MCF 10A (cell line): ENCODE data around the gene ZNF581. TPM values are rescaled to one million over a fixed set of nuclear protein-coding genes. Genes with fewer than 3 reads are reported as not detected.

Experiments
- BruUV-seq: library from RNA; stranded (reverse); fragments of 400-500 nt; replicated peaks from 2 replicates; lab custom pipeline; 2021; lab: Mats Ljungman, UMichigan
- CTCF ChIA-PET: fragments of 300-600 bp; sonication (Branson Sonifier 250); formaldehyde crosslinking; extraction: SDS; loops from one replicate; lab custom pipeline; 2021; ENCODE audit warnings: antibody characterized with exemption, inconsistent platforms; lab: Yijun Ruan, JAX
- POLR2A ChIA-PET: fragments of 300-600, 350-650 bp; sonication (Branson Sonifier 250); formaldehyde crosslinking; extraction: SDS; loops from one replicate; lab custom pipeline; 2020; ENCODE audit warnings: antibody characterized with exemption, inconsistent platforms; lab: Yijun Ruan, JAX
- DNase-seq: peaks from one replicate; pipeline ENCODE4 v3.0.0-alpha.2; 2018; ENCODE audit not compliant: unreplicated experiment
- H3K27ac Mint-ChIP-seq: one replicate; pipeline ENCODE4 v1.8.0; 2022; ENCODE audit warnings: mild to moderate bottlenecking, low read depth, mixed read lengths; ENCODE audit not compliant: unreplicated experiment
- H3K27me3 Mint-ChIP-seq: one replicate; pipeline ENCODE4 v1.8.0; 2022; ENCODE audit warnings: mixed read lengths; ENCODE audit not compliant: insufficient read depth, unreplicated experiment
- H3K36me3 Mint-ChIP-seq: one replicate; pipeline ENCODE4 v1.8.0; 2022; ENCODE audit warnings: mild to moderate bottlenecking, moderate library complexity, mixed read lengths; ENCODE audit not compliant: insufficient read depth, unreplicated experiment
- H3K4me1 Mint-ChIP-seq: one replicate; pipeline ENCODE4 v1.8.0; 2022; ENCODE audit warnings: mixed read lengths; ENCODE audit not compliant: insufficient read depth, unreplicated experiment
- H3K4me3 Mint-ChIP-seq: one replicate; pipeline ENCODE4 v1.8.0; 2022; ENCODE audit warnings: mild to moderate bottlenecking, moderate library complexity, mixed read lengths; ENCODE audit not compliant: unreplicated experiment
- H3K9me3 Mint-ChIP-seq: one replicate; pipeline ENCODE4 v1.8.0; 2022; ENCODE audit warnings: mixed read lengths; ENCODE audit not compliant: unreplicated experiment
- CTCF ChIP-seq: fragments of 200-600 bp; IDR thresholded peaks from one replicate; pipeline ENCODE4 v1.8.0; 2022; ENCODE audit warnings: antibody characterized with exemption, mild to moderate bottlenecking; ENCODE audit not compliant: unreplicated experiment
- intact Hi-C: fragments of 100-400 bp; cut with micrococcal nuclease; formaldehyde crosslinking; loops from 2 replicates; pipeline ENCODE4 v1.14.1; 2022
- total RNA-seq: library from RNA; stranded (reverse); gene quantifications from 2 replicates; pipeline ENCODE4 v1.2.3, GENCODE V29; 2022

The ZNF581 gene
- total RNA-seq, 1 experiment from 2014 or later, result 25.7 TPM

GRCh38 chr19:55655648-55656040 lies 12.2 kb downstream of the ZNF581 start:
- H3K27ac Mint-ChIP-seq, result peak overlapping the region; percentile 98
- intact Hi-C loops, result no loop called here
- H3K36me3 Mint-ChIP-seq, result peaks cover 21% of the 10 kb centered on the region
- peak overlapping the region; percentile 84 for H3K4me3 Mint-ChIP-seq
- H3K9me3 Mint-ChIP-seq, result no peaks in the 10 kb centered on the region
- CTCF ChIA-PET, result no interaction called here
- TSS peak; percentile 49 for BruUV-seq
- TF ChIP-seq CTCF, result no peak
- POLR2A ChIA-PET, result interaction anchor here (1.5 to 2.9 kb wide), 5 partner anchors 16 to 56 kb away, joined by 3 to 12 read pairs (median 7); partner anchors contain the start of genes FIZ1 and ZNF524
- peaks cover 29% of the 10 kb centered on the region for H3K4me1 Mint-ChIP-seq
- no peak for DNase-seq
- no peaks in the 10 kb centered on the region for H3K27me3 Mint-ChIP-seq

- Mint-ChIP-seq H3K4me3 (peak overlapping the region; percentile 84), H3K27ac (peak overlapping the region; percentile 98), H3K36me3 (peaks cover 30% of the 10 kb centered on the region), H3K9me3 (no peaks in the 10 kb centered on the region), H3K4me1 (peaks cover 29% of the 10 kb centered on the region), H3K27me3 (no peaks in the 10 kb centered on the region)
- DNase-seq, result no peak
- intact Hi-C loops, result no loop called here
- TF ChIP-seq CTCF, result no peak
- ChIA-PET CTCF (interaction anchor here (0.6 to 1.8 kb wide), 5 partner anchors 11 to 20 kb away, joined by 3 to 18 read pairs (median 6); no protein-coding TSS in a partner anchor), POLR2A (interaction anchor here (0.7 to 2.9 kb wide), 10 partner anchors 14 to 434 kb away, joined by 3 to 12 read pairs (median 5); partner anchors contain the start of genes FIZ1, ZNF524 and ZNF580)
- no TSS peak for BruUV-seq
Measured at GRCh38 chr19:55656552-55656951, 13.1 kb downstream of the ZNF581 start.

GRCh38 chr19:55656988-55657747 lies 13.7 kb downstream of the ZNF581 start:
- peak overlapping the region; percentile 84 for H3K4me3 Mint-ChIP-seq
- peak; percentile 49 for DNase-seq
- intact Hi-C loops, result no loop called here
- POLR2A ChIA-PET, result interaction anchor here (0.6 to 2.9 kb wide), 12 partner anchors 10 to 434 kb away, joined by 3 to 12 read pairs (median 4); partner anchors contain the start of genes CCDC106, FIZ1, ZNF524 and ZNF580
- H3K36me3 Mint-ChIP-seq, result peaks cover 36% of the 10 kb centered on the region
- H3K27ac Mint-ChIP-seq, result peak overlapping the region; percentile 98
- CTCF ChIA-PET, result interaction anchor here (0.5 to 1.8 kb wide), 6 partner anchors 11 to 21 kb away, joined by 3 to 18 read pairs (median 5); partner anchors contain the start of gene ZNF581
- BruUV-seq, result no TSS peak
- no peaks in the 10 kb centered on the region for H3K9me3 Mint-ChIP-seq
- no peaks in the 10 kb centered on the region for H3K27me3 Mint-ChIP-seq
- TF ChIP-seq CTCF, result no peak
- peaks cover 29% of the 10 kb centered on the region for H3K4me1 Mint-ChIP-seq

GRCh38 chr19:55658846-55659459 lies 15.5 kb downstream of the ZNF581 start:
- DNase-seq, result no peak
- Mint-ChIP-seq H3K4me1 (peaks cover 29% of the 10 kb centered on the region), H3K27me3 (no peaks in the 10 kb centered on the region), H3K4me3 (peak overlapping the region; percentile 84), H3K27ac (no peak overlapping the region), H3K36me3 (peaks cover 47% of the 10 kb centered on the region), H3K9me3 (no peaks in the 10 kb centered on the region)
- TF ChIP-seq CTCF, result no peak
- intact Hi-C loops, result no loop called here
- CTCF ChIA-PET, result no interaction called here
- POLR2A ChIA-PET, result interaction anchor here (0.6 kb wide), 1 partner anchor 423 kb away, joined by 3 read pairs; no protein-coding TSS in a partner anchor
- BruUV-seq, result no TSS peak
